Tongue (tissue), 2 donors: ENCODE results near the gene PRMT2. TPM values are rescaled to one million over a fixed set of nuclear protein-coding genes. Genes with fewer than 3 reads are reported as not detected.
A peak's percentile ranks its signal among the peaks of the same experiment; 100 is the strongest.
"Not testable (repeated sequence)": the region's sequence is repeated elsewhere in the genome, so short reads cannot be mapped to it uniquely, and the experiment has no call there.

ENCODE experiments used
- DNase-seq: peaks from one replicate; pipeline ENCODE4 v3.0.0-alpha.2; 2015
- total RNA-seq: library from RNA; depleted of rRNA; stranded (reverse); fragments of >200 nt; gene quantifications from one replicate; pipeline ENCODE4 v1.2.3, GENCODE V29; 2014

The PRMT2 gene
- total RNA-seq, 1 donor from 2014 or later, result 128 TPM

DNA sequence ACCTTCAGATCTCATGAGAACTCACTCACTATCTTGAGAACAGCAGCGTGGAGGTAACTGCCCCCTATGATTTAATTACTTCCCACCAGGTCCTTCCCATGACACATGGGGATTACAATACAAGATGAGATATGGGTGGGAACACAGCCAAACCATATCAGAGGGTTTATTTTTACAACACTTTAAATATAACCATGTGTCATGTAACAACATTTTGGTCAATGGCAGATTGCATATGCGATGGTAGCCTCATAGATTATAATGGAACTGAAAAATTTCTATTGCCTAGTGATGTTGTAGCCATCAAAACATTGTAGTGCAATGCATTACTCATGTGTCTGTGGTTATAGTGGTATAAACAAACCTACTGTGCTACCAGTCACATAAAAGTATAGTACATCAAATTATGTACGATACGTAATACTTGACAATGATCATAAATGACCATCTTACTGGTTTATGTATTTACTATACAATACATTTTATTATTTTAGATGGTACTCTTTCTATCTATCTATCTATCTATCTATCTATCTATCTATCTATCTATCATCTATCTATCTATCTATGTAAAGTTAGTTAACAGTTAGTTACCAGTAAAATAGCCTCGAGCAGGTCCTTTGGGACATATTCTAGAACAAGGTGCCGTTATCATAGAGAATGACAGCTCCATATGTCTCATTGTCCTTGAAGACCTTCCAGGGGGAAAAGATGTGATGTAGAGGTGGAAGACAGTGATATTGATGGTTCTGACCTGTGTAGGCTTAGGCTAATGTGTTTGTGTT is 18.0 kb upstream of the PRMT2 start:
- no peak for DNase-seq

DNA sequence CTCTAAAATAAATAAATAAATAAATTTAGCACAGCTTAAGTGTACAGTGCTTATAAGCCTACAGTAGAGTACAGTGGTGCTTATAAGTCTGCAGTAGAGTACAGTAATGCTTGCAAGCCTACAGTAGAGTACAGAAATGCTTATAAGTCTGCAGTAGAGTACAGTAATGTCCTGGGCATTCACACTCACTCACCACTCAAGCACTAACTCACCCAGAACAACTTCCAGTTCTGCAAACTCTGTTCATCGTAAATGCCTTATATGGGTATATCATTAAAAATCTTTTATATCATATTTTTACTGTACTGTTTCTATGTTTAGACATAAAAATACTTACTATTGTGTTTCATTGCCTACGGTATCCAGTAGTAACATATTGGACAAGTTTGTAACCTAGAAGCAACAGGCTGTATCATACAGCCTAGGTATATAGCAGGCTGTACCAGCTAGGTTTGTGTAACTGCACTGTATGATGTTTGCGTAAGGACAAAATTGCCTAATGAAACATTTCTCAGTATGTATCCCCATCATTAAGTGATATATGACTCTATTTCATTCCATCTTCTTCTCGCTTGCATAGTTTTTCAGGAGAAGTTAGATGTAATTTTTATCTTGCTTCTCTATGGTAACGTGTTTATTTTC is 16.6 kb upstream of the PRMT2 start:
- DNase-seq, result no peak

DNA sequence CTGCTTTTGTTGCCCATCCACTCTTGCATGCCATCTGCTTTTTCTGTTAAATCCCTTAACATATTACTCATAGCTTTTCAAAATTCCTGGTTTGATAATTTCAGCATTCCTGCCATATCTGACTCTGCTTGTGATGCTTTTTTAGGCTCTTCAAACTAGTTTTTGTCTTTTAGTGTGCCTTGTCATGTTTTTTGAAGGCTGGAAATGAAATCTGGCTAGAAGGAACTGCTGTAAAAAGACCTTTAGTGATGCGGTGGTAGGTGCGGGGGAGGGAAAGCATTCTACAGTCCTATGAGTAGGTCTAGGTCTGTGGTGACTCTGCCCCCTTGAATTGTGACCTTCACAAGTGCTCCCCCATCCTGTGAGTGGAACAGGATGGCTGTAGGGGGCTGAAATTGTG is 15.6 kb upstream of the PRMT2 start:
- no peak for DNase-seq

DNA sequence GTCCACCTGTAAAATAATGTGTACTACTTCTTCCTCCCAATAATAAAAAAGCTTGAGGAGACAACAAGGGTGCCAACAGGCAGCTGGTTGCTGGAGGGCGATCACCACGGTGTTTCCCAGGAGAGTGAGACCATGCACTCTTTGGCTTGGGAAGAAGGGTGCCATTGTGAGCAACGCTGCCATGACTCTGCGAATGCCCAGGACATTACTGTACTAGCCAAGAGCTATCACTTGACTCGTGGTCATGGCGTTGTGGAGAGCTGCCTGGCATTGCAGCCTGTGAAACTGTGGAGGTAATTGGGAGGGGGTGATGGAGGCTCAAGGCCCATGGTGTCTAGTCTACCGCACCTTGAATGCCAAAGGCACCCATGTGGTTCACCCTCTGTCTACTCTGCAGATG is 14.6 kb upstream of the PRMT2 start:
- DNase-seq, result no peak

DNA sequence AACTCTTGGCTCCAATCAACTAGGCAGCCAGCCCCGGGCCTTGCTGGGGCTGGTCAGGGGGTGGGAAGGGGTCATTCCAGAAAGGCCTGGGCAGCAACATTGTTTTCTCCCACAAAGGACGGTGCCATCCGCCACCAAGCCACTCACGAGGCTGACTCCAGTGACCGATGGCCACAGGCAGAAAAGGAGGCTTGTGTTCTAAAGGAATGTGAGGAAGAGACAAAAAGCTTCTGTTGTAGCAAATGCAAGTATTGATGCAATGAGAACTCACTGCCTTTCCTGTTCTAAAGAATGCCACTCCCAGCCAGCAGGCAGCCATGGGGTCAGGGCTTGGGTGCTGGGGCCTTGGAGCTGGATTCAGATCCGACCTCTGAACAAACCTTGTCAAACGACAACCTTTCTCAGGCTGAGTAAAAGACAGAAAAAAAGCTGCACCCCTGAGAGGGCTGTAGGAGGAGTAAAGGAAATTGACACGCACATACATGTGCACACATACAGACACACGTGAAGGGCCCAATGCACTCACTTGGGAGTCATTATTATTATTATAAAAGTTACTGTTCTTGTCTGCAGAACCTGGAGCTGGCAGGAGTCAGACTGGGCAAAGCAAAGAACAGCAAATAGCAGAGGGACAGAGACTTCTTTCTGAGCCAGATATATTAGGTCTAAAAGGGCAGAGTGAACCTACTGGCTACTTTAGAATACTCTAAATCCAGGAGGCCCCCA is 13.9 kb upstream of the PRMT2 start:
- DNase-seq, result no peak

DNA sequence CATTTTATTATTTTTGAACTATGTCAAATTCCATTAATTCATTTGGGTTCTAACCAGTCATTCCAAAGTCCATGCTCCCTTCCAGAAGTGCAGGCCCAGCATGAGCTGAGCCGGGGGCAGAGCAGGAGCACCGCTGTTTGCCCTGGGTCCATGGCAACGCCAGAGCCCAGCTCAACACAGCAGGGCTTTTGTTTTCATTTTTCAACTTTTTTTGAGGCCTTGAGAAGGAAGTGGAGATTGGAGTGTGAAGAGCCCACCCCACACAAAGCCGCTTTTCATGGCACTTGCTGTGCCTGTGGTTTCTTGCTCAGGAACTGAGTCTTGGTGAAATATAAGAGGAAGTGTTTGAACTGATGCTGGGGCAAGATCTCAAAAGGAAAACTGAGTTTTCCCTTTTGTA is 13.2 kb upstream of the PRMT2 start:
- peak; percentile 82 for DNase-seq

DNA sequence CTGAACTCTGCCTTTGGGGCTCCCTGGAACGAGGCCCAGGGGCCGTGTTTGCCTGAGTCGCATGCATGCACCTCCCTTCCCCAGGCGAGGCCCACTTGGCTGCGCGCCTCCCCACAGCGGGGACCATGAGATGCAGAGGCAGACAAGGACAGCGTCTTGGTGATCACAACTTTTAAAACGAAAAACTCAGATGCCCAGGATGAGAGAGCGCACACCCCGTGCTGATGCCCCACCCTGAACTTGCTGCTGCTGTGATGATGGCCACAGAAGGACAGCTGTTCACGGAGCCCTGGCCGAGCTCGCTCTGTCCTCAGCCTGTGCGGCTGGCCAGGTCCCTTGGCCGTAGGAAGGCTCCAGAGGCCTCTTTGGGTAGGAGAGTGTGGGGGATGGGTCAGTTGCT is 11.4 kb upstream of the PRMT2 start:
- DNase-seq, result no peak

DNA sequence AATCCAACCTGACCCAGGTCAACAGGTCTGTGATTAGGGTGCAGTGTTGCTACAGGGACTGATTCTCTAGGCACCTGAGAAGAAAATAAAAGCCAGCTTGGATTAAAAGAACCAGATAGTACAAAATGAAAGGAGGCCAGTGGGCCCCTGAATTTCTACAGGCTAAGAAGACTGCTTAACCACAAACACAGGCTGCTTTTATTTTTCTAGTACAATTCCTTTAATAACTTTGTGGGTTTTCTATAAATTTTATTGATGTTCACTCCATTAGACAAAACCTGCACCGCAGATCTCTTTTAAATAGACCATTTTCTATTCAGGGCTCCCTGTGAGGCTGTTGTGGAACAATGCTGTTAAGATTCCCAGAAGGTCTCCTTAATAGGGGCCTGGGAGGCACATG is 9.7 kb upstream of the PRMT2 start:
- DNase-seq, result no peak

DNA sequence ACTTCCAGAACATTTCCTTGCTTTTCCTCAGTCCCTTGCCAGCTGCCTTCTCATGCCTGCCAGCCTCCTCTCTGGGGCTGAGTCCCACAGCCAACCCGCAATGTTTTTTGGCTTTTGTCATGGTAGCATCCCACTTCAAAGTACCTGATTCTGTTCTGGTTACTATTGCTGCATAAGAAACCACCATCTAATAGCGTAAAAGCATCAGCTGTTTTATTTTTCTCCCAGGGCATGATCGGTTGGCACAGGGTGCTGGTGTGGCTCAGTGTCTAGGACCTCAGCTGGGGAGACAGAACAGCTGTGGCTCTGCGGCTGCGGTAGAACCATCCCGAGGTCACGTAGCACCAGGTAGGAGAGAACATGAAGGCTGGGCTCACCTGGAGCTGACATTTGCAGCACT is 8.9 kb upstream of the PRMT2 start:
- DNase-seq, result no peak

DNA sequence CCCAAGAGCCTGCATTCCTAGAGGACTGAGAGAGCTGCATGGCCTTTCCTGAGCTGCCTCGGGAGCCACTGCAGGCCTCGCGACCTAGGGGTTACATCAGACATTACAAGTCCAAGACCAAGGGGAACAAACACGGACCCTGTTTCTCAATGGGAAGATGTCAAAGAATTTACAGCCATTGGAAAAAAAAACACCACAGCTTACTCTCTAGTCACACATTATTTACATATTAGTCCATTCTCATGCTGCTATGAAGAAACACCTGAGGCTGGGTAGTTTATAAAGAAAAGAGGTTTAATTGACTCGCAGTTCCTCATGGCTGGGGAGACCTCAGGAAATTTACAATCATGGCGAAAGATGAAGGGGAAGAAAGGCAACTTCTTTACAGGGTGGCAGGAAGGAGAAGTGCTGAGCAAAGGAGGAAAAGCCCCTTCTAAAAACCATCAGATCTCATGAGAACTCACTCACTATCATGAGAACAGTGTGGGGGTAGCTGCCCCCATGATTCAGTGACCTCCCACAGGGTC is 8.4 kb upstream of the PRMT2 start:
- DNase-seq, result no peak

DNA sequence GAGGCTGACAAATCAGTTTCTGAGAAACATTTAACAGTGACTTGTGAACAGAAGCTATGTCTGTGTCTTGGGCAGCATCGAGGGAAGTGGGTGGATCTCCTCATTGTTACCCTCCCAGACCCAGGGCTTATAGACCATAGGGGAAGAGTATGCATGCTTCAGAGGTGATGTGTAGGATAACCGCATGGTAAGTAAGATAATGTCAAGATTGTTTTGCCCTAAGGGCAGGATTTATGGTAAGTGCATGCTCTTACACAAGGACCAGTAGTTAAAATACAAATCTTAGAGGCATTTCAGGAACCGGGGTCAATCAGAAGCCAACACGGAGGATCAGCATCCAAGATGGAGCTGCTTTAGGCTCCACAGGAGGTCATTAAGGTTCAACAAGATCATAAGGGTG is 7.7 kb upstream of the PRMT2 start:
- DNase-seq, result no peak

DNA sequence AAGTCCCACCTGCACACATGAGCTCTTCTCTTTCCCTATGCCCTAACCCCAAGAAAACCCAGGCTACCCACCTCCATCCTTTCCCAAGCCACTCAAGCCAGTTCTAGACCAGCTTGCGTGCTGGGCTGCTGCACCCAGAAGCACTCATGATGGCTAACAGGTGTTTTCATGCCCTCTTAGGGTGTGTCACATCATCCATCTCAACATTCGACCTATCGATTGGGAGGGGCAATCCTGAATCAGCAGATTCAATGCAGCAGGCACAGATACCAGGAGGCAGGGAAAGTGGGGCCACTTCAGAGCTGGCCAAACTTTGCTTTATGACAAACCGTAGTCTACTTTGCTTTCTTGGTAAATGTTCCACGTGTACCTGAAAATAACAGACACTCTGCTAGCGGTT is 6.6 kb upstream of the PRMT2 start:
- DNase-seq, result no peak

DNA sequence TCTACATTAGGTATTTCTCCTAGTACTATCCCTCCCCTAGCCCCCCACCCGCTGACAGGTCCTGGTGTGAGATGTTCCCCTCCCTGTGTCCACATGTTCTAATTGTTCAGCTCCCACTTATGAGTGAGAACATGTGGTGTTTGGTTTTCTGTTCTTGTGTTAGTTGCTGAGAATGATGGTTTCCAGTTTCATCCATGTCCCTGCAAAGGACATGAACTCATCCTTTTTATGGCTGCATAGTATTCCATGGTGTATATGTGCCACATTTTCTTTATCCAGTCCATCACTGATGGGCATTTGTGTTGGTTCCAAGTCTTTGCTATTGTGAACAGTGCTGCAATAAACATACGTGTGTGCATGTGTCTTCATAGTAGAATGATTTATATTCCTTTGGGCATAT is 4.6 kb upstream of the PRMT2 start:
- not testable (repeated sequence) for DNase-seq

DNA sequence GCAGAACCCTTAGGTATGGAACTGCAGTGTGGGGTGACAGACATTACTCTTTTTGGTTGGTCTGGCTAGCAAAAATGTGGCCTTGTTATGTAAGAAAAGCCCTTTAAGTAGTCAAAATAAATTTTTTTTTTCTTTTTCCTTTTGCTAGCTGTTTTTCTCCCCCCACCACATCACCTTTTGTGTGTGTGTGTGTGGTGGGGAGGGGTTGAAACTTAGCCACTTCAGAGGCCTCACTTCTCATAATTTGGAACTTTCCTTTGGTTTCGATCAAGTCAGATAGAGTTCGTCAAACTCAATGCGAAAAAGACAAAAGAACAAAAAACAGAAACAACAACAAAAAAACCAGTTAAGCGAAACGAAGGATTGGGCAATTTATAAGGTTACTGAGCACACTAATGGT is 1.9 kb upstream of the PRMT2 start:
- DNase-seq, result no peak

DNA sequence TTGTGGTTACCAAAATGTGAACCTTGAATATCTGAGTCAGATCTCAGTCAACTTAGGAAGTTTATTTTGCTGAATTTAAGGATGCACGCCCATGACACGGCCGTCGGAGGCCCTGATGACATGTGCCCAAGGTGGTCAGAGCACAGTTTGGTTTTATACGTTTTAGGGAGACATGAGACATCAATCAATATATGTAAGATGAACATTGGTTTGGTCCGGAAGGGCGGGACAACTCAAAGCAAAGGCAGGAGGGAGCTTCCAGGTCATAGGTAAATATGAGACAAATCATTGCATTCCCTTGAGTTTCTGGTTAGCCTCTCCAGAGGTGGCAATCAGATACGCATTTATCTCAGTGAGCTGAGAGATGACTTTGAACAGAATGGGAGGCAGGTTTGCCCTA is 1.0 kb upstream of the PRMT2 start:
- DNase-seq, result no peak

DNA sequence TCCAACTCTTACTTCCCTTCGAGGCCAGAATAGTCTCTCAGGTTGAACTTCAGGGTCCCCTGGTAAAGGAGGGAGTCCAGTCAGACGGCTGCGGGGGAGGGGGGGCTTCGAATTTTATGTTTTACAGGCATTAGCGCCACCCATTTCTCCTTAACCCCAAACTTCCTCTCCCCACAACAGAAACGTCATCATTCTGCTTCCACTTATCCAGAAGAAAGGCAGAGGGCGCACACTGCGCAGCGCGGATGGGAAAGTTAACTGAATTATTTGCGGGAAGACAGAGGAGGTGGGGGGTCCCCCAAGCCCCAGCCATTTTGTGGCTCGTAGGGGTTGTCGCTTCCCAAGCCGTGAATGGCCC is 529 bp upstream of the PRMT2 start:
- DNase-seq, result peak; percentile 96

DNA sequence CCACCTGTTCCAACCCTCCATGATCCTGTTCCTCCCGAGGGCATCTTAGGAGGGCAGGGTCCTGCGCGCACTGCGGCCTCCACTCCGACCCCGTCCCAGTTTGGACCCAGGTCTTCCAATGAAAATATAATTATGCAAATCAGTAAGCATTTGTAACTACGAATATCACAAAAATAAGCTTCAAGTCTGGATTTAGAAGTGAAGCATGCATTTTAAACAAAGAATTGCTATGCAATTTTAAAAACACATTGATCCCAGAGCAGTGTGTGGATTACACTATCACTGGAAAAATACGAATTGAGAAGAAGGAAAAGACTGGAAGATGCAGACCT is 673 bp downstream of the PRMT2 start:
- DNase-seq, result no peak

DNA sequence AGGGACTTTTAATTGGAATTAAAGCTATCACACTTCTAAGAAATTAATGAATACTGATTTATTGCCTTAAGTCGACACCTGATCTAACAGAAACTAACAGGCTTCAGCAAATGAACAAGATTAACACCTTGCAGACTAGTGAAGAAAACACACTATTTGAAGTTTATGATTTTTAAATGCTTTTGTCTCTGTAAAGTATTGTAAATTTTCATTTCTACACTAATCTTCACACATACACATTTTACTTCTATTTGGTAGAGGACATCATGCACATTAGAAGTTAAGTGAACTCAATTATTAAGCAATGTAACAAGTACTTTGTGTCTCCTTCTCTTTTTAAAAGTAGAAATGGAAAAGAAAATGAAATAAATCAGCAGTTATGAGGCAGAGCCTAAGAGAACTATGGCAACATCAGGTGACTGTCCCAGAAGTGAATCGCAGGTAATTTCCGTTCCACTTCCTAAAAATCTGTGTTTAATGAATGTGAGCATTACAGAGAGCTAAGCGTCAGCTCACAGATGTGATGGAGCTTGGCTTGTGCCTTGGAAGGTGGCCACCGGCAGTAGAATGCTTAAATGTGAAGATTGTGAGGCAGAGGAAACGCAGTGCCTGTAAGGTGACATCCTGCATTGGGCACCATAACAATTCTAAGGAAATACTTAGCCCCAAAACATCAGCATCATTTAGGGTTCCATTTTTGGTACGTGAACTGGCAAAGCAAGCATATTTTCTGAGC is 1.2 kb downstream of the PRMT2 start:
- DNase-seq, result no peak

DNA sequence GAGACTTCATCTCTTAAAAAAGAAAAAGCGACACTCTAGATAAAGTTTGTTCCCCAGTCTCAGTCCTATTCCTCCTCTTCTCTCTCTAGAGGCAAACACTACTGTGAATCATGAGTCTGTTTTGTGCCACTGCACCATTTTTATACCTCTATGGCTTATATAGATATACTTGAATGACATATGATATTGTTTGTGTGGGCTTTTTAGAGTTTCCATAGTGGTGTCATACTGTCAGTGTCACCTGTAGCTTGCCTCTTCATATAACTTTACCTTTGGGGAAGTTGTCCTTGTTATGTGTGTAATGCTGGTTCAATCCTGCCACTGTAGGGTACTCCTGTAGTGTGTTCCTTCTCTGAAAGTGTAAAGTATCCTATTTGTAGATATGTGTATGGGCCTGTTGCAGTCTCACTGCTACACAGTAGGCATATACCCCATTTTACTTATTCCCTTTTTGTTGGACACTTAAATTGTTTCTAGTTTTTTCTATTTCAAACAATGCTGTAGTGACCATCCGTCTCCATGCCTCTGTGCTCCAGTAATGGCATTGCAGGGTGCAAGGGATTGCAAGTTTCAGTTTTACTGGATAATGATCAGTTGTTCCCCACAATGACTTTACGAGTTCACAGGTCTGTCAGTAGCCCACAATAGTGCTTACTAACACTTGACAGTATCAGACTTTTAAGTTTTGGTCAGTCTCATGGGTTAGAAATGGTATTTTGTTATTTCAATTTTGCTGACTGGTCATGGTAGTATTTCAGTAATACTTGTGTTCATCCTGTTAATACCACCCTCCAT is 2.7 kb downstream of the PRMT2 start:
- no peak for DNase-seq

DNA sequence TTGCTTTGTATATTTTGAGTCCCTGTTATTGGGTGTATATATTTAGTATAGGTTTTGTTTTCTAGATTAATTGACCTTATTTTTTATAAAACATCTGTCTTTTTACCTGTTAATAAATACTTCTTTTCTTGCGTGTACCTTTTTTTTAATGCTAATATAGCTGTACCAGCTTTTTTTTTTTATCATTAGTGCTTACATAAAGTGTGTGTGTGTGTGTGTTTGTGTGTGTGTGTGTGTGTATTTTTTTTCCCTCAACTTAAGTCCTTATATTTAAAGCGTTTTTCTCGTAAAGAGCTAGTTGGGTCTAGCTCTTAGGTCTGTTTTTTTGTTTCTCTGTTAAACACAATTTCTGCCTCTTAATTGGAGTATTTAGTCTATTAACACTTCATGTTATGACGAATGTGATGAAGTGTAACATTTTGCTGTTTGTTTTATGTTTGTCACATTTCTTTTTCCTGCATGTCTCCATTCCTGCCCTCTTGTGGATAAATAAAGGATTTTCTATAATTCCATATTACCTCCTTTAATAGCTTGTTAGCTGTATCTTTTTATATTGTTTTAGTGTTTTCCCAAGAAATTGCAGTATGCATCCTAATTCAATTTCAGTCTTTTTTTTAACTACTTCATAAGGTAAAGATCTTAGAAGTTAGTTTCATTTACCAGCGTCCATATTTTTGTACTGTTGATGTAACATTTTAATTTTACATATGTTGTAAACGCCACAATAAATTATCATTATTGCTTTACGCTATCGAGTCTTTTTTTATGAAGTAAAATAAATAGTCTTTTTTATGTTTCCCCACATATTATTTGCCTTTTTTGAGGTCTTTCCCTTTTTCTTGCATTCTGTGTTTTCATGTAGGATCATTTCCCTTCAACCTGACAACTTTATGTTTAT is 4.3 kb downstream of the PRMT2 start:
- DNase-seq, result peak; percentile 38

DNA sequence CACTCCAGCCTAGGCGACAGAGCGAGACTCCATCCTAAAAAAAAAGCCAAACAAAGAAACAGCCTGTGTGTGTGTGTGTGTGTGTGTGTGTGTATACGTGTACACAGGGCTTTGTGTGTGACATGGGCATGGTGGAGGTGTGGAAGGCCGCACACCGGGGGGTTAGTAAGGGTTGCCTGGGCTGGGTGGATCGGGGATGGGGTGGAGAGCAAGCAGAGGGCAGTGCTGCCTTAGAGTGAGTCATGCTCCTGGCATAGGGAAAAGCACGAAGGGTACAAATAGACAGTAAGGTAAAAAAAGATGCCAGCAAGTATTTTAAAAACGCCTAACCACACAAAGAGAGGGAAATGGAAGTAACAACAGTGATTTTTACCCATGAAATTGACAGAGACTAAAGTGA is 6.2 kb downstream of the PRMT2 start:
- no peak for DNase-seq
